Activated T-cell treated with anti-CD3 and anti-CD28 coated beads for 1 hour (primary cell): ENCODE data around the gene CLEC7A.

Source experiments
- DNase-seq: peaks from one replicate; pipeline ENCODE4 v3.0.0-alpha.2; 2020; ENCODE audit warnings: low read depth

The CLEC7A gene

DNA sequence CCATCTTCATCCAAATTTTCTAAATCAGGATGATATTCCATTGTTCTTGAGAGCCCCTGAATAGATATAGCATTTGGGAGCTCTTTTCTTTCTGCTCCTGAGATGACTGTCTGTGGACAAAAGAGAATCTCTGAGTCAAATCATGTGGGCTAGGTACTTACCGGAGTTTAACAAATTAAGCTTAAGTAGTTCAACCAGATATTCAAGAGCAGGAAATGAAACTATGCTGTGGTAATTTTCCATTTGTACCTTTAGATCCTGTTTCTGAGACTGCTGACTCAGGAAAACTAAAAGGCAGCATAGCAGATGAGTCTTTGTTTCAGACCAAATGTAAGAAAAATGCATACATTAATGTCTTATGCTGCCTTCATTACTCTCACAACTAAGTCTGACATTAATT is at the start of gene CLEC7A:
TSS of gene CLEC7A (minus strand) at position 158 of the 400 bp plus-strand sequence. CDS start at position 41, 117 bp downstream.
- DNase-seq = no peak

DNA sequence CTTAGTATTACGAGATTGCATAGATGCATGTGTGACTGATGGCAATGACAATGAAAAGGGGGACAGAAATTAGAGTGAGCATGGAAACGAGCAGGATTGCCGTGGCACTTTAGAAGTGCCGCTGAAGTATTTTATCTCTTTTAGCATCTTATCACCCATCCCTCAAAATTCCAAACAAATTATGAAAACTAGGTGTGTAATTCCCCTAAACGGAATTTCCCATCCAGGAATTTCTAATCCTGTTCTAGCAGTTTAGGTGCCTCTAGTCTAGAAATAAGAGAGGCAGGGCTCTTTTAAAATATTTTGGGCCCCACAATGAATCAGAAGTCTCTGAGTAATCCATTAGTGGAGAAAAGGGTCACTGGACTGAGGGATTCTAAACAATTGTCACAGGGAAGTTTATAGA is 49.8 kb upstream of the CLEC7A start:
- DNase-seq = no peak

DNA sequence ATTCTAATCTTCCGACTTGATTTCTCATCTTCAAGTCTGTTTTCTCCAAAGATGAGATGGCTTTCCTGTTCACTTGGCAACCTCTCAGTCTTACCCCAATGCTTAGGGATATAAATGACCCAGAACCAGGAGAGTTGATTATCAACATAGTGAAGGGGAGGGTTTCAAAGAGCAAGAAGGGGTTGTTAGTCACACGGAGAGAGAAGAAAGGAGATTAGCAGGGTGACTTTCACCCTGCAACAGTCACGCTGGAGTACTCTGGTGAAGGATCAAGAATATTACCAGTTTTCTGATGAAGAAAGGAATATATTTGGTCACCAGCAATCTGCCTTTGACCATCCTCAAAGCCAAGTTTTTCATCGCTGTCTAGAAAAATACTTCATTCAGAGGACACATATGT is 48.8 kb upstream of the CLEC7A start, which contains the start of gene TMEM52B:
TSS of gene TMEM52B (plus strand) at position 212 of the 400 bp plus-strand sequence. CDS start 543 bp downstream, outside the sequence.
- DNase-seq = no peak

DNA sequence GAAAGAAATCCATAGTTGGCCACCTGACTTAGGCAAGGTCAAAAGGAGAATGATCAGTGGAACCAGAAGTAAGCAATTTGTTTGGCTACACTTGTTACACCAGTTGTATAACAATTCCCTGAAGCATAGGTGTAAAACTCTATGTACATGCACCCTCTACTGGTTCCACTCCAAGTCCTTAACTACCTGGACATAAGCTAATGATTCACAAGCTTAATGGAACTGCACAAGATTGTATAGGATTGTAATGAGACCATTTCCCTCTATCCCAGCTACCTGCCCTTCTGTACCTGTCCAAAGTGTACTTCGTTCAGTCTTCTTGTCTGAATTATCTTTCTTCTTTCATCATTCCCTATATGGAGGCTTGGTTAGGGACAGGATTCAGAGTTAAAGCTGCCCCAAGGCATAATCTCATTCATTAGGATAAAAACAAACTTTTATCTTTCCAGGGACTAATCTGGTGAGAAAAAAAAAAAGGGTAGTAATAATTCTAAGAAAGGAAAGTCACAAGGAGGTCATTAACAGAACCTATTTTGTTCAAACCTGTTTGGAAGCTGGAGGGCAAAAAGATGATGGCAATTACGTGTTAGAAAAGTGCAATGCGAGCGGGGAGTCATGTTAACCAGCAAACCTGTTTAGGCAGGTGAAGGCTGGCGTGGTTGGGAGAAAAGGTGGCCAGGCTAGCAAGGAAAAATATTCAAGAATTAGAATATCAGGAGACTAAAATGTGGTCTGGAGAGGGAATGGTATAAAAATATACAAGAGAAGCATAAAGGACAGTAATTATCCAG is 46.0 kb upstream of the CLEC7A start:
- DNase-seq = no peak

DNA sequence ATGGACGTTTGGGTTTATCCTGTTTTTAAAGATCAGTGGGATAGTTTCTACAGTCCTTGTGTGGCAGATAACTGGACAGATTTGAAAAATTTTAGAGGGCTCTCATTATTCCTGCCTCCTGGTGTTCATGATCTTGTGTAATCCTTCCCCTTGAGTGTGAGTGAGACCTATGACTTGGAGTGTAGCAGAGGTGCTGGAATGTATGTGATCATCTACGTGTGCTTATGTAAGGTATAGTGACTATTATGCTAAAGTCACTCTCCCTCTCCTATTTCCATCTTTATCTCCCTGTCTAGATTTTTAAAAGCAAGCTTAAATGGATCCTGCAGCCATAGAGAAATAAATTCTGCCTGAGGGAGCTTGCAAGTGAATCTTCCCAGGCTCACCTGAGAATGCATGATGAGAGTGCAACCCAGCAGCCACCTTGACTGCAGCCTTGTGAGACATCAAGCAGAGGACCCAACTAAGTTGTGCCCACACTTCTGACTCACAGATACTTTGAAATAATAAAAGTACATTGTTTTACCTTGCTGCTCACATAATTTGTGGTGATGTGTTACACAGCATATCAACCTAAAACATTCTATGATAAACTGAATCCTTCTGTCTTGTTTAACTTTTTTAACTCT is 45.1 kb upstream of the CLEC7A start:
- no peak for DNase-seq

DNA sequence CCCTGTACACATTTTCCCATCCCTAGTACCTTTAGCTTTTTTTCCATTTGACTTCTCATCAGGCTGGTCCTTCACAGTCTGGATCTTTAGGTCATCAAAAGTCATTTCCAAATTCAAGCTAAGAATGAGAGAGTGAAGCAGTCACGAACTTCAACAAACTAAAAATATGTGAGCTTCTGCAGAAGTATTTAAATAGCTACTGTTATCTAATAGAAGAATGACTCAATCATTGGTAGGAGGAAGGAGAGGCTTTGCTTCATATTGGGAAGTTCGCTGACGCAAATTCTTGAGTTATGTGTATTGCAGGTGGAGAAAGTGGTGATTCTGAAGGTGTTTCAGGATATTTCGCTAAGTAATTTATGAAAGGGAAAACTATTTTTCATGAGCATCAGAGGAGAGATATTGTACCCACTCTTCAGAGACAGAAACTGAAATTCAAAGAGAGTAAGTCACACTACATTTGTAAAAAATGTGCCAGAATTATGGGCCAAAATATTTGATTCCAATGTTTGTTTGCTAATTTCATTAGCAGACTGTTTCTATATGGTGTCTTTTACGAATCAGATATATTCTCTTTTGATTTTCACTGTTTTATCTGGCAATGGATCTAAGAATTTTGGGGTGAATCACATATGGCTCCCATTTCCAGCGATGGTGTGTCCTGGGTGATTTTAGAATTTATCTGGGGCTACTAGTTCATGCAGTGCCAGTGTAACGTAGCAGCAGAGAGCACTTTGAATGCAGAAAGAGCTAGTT is 42.2 kb upstream of the CLEC7A start, which contains the start of gene OLR1:
TSS of gene OLR1 (minus strand) at position 160 of the 756 bp plus-strand sequence. CDS start at position 105, 55 bp downstream.
- DNase-seq = no peak

DNA sequence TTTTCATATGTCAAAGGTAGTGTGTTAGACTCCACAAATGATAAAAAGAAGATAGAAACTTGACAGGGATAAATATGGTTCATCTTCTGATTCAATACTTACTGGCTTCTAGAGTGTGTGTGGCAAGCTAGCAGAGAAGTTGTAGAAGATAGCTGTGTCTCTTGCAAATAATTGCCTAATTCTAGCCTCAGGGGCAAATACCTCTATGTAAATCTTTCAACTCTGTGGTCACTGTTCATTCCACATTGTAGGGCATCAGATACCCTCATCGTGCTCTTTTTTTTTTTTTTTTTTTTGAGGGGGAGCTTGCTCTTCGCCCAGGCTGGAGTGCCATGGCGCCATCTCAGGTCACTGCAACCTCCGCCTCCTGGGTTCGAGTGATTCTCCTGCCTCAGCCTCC is 40.2 kb upstream of the CLEC7A start:
- DNase-seq = no peak

DNA sequence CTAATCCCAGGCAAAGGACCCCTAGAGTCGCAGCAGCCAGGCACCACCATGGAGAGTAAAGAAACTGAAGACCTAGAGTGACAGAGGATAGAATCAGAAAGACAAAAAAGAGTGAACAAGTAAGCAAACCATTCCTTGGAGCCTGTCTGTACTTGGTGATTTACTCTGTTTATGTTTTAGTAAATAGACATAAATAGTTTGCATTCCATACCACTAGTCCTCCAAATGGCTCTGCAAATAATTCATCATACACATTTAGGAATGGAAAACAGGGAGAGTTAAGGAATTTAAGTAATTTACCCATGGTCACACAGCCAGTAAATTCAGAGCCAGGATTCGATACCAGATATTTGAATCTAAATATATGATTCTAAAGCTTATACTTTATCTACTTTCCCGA is 39.1 kb upstream of the CLEC7A start:
- no peak for DNase-seq

DNA sequence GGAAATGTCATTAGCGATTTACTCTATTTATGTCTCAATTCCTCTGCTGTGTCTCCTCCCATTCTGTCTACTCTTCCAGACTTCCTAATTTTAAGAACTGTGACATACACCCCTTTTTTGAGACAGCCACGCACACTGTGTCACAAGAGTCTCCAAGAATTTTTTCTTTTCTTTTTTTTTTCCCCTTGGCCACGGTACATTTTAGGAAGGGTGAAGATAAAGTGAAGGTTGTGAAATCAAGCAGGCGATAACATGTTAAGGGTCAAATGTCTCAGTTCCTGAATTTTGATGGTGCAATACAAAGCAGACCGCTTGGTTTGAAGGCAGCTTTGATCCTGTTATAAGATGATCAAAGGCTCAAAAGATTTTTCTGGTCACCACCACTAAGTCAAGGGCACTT is 37.6 kb upstream of the CLEC7A start:
- DNase-seq = no peak

DNA sequence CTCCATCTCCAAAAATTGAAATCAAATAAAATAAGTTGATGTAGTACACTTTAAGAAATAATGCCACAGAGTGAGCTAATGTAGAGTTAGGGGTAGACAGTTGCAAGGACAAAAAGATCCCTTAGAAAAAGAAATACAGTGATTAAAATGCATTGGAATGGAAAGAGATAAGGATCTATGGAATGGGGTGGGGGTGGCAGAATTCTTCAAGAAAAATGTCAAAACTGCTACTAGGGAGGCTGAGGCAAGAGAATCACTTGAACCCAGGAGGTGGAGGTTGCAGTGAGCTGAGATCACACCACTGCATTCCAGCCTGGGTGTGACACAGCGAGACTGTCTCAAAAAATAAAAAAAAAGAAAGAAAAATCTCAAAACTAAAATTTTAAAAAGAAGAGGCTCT is 35.4 kb upstream of the CLEC7A start:
- DNase-seq = no peak

DNA sequence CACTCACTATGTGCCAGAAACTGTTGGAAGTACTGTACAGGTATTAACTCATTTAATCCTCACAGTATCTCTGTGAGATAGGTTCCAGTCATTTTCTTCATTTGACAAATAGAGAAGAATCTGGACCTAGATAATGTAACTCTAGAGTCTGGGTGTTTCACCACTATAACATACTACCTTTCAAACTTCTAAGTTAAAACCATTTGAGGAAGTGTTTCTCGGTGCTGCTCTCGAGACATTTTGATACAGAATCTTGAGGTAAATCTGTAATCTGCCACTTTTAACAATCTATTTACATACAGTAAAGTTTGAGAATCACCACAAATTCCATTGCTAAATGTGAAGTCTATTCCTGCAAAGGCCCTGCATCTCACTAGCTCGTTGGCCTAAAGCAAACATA is 33.1 kb upstream of the CLEC7A start:
- no peak for DNase-seq

DNA sequence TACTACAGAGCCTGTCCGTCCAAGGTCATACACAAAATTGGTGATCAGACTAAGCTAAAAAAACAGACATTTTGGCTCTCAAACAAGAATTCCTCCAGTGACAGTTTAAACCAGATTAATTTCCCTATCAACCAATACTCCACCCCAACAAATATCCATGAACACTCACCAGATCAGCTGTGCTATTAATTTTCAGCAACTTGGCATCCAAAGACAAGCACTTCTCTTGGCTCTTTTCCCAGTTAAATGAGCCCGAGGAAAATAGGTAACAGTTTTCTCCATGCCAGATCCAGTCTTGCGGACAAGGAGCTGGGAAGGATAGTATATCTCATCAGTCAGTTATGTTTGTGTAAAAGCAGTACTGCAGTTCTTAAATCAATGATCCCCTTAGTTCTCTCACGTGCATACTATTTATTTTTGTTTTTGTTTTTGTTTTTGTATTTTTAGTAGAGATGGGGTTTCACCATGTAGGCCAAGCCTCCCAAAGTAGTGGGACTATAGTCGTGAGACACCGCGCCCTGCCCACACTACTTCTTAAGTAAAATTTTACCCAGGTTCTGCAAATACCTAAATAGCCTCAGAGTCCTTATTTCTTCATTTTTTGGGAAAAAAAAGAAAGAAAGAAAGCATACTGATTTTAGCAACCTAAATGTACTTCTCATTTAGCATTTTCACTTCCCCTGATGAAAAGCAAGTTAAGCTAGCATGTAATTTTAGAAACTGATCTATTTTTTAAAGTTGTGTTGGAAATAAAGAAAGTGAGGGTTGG is 30.8 kb upstream of the CLEC7A start:
- no peak for DNase-seq

DNA sequence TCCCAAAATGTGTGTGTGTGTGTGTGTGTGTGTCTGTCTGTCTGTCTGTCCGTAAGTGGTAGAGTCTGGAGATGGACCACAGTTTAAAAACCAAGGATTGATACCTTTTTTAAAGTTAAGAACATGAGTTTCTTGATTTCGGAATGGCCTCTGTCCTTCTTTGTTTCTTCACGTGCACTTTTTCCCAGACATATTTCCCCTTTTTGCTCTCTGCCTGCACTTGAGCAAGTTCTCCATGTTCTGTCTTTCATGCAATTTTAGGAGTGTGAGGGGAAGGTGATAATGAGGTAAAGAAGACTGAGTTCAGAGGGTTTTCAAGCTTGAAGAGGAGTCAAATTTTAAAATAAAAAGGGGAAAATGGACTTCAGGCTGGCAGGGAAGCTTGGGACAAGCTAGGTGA is 29.3 kb upstream of the CLEC7A start:
- no peak for DNase-seq

DNA sequence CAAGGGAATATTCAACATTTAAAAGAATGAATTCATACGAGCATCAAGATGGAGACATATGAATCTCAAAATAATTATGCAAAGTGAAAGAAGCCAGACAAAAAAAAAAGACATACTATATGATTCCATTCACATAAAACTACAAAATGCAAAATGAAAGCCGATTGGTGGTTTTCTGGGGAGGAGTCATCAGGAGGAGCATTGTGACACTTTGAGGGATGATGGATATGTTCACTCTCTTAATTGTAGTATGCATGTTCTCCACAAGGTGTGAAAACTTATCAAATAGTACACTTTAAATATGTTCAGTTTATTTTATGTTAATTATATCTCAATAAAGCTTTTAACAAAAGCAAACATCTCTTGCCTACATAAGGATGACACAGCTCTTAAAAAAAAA is 28.4 kb upstream of the CLEC7A start:
- no peak for DNase-seq

DNA sequence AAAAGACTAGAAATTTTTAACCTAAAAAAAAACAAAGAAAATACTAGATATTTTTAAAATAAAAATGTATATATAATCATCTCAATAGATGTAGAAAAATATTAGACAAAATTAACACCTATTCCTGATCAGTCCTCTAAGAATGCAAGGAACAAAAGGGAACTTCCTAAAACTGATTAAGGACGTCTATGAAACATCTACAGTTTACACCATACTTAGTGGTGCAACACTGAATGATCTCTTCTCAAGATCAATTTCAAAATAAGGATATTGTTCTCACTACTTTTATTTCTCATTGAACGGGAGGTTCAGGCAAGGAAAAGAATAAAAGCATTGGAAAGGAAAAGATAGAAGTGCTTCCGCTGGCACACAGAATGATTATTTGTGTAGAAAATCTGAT is 26.0 kb upstream of the CLEC7A start:
- DNase-seq = no peak

DNA sequence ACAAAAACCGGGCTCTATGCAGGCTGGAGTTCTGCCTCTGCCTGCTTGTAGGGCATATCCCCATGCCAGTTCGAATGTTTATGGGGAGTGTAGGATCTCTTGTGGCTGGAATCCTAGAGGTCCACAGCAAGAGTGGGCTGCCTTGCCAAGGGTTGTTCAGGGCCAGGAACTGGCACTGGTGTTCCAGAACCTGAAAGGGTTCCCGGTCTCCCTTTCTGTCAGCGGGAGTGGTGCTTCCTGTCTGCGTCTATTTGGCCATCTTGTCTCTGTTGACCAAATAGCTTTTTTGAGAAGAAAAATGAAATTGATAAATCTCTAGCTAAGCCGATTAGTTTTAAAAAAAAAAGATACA is 24.1 kb upstream of the CLEC7A start:
- DNase-seq = no peak

DNA sequence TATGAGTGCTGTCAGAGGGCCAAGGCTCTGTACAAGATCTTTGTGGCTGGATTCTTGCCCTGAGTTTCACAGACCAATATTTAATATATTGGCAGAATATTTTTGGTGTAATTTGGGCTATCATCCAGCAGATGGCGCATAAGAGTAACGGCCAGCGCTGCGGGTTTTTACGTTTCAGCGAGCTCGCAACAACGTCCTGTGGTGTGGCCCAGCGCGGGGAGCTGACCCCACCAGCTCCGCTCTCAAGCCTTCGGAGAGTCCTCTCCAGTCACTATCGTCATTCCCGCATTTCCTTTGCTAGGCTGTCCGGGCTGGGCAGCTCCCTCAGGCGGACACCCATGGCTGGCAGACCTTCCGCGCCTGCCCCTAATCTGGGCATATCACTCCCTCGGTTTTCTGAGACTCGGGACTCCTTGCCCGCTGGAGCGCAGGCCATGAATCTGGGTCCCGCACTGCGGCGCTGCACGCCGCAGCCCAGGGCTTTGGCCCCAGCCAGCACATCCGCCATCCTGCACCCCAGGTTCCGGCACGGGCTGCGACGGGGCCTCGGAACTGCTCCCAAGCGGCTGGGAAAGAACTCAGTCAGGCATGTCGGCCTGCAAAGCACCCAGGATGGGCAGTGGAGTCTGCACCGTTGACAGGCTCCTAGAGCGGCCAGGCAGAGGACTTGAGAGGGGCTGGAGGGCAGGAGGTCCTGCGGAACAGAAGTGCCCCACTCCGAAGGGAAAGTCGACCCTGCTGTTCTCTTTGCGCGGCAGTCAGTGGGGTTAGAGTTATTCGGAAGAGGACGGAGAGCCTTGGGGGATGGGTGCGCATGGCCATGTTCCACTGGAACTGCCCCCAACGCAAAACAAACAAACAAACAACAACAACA is 23.5 kb upstream of the CLEC7A start:
- DNase-seq = peak; percentile 39

DNA sequence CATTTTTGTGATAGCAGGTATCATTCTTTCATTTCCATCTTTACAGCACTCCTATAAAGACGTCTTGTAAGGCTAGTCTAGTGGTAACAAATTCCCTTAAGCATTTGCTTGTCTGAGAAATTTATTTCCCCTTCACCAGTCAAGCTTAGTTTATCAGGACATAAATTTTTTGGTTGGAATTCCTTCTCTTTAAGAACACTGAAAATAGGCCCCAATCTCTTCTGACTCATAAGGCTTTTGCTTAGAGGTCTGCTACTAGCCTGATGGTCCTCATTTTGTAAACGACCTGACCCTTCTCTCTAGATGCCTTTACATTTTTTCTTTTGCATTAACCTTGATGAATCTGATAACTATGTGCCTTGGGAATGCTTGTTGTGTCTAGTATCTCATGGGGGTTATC is 21.6 kb upstream of the CLEC7A start:
- no peak for DNase-seq

DNA sequence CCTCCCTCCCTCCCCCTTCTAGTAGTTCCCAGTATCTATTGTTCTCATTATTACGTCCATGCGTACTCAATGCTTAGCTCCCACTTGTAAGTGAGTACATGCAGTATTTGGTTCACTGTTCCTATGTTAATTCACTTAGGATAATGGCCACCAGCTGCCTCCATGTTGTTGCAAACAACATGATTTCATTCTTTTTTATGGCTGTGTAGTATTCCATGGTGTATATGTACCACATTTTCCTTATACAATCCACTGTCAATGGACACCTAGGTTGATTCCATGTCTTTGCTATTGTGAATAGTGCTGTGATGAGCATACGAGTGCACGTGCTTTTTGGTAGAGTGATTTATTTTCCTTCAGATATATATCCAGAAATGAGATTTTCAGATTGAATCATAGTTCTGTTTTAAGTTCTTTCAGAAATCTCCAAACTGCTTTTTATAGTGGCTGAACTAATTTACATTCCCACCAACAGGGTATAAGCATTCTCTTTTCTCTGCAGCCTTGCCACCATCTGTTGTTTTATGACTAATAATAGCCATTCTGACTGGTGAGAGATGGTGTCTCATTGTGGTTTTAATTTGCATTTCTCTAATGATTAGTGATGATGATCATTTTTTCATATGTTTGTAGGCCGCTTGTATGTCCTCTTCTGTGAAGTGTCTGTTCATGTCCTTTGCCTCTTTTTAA is 17.9 kb upstream of the CLEC7A start:
- DNase-seq = no peak

DNA sequence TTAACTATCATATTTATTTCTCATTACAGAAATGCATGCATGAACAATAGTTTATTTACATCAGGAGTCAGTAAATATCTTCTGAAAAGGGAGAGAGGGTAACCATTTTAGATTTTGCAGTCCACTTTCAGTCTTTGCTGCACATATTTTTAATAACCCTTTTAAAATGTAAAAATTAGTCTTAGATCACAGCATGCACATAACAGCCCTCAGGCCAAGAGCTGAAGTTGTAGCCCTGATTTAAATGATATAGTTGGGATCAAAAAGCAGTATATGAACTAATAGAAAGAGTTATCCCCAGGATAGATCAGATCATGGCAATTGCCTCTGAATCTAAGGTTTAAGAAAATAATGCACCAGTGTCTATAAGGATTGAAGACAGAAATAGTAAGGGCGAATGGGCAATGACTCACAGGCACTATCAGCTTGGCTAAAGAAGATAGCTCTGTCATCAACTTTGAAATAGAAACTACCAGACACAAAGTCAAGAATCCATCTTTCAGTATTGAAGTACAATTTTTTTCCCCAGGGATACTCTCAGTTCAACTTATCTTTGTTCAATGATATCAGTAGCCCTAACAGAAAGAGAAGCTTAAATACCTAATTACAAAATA is 13.1 kb upstream of the CLEC7A start:
- DNase-seq = no peak
